ENCODE measurements around the gene IL17C. TPM values are rescaled to one million over a fixed set of nuclear protein-coding genes. Genes with fewer than 3 reads are reported as not detected.
A peak's percentile ranks its signal among the peaks of the same experiment; 100 is the strongest.

IL17C gene
- total RNA-seq, 1 experiment from 2014 or later, result 0.28 TPM

DNA sequence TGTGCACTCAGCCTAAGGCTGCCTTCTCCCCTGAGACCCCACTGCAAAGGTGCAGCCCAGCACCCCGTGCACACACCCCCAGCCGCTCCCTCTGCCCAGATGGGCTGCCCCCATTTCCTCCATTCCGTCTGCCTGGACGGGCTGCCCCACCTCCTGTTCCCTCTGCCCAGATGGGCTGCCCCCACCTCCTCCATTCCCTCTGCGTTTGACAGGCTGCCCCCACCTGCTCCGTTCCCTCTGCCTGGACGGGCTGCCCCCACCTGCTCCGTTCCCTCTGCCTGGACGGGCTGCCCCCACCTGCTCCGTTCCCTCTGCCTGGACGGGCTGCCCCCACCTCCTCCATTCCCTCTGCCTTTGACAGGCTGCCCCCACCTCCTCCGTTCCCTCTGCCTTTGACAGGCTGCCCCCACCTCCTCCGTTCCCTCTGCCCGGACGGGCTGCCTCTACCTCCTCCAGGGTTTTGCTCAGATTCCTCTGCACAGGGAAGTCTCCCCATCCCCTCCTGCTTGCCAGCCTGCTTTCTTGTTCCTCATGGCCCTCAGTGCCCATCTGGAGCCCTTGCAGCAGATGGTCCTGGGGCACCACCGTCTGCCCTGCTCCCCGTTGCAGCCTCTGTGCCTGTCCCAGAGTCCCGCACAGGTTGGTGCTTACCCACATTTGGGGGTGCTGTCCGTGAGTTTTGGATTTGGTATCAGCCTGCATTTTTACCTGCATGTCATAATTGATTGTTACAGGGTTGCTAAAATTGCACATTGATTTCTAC, 23.4 kb upstream of the IL17C start:
- Histone ChIP-seq H3K27ac (ENCODE audit: low read depth, low read length, poor library complexity, severe bottlenecking) (no peak overlapping the region), H3K4me1 (ENCODE audit: insufficient read depth, low read length, poor library complexity, severe bottlenecking) (no peaks in the 10 kb centered on the region)
- CTCF ChIA-PET, result no interaction called here

DNA sequence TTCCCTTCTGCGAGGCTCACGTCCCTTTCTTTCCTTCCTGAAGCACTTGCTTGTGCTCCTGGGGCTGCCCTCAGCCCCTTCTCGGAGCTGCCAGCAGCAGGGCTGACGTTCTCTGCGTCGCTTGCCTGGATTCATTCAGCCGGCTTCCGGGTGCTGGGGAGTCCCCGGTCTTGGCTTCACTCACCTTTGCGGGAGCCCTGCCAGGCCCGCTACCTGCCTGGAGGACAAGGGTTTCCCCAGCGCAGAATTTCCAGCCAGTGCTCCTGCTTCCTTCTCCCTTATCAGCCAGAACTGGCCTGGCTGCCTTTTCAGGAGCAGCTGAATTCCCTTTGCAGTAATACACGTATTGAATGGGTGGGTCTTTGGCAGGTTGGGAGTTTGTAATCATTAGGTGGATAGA, 22.1 kb upstream of the IL17C start:
- Histone ChIP-seq H3K27me3 (replicated peaks; ENCODE audit: insufficient read depth, low read depth, low read length, poor library complexity) (no peaks in the 10 kb centered on the region), H3K9me3 (ENCODE audit: low read depth, low read length, poor library complexity, severe bottlenecking) (no peaks in the 10 kb centered on the region), H3K4me1 (ENCODE audit: insufficient read depth, low read length, poor library complexity, severe bottlenecking) (no peaks in the 10 kb centered on the region), H3K36me3 (ENCODE audit: insufficient read depth, low read length, poor library complexity, severe bottlenecking) (peaks cover 13% of the 10 kb centered on the region), H3K4me3 (ENCODE audit: low read depth, low read length, poor library complexity, severe bottlenecking) (no peak overlapping the region), H3K27ac (ENCODE audit: low read depth, low read length, poor library complexity, severe bottlenecking) (peak overlapping the region; percentile 28)
- no peak for TF ChIP-seq EZH2 (IDR thresholded peaks at IDR 0.05; ENCODE audit: borderline replicate concordance, low read depth, low read length, poor library complexity, severe bottlenecking)
- TF ChIP-seq, protein P1, sequence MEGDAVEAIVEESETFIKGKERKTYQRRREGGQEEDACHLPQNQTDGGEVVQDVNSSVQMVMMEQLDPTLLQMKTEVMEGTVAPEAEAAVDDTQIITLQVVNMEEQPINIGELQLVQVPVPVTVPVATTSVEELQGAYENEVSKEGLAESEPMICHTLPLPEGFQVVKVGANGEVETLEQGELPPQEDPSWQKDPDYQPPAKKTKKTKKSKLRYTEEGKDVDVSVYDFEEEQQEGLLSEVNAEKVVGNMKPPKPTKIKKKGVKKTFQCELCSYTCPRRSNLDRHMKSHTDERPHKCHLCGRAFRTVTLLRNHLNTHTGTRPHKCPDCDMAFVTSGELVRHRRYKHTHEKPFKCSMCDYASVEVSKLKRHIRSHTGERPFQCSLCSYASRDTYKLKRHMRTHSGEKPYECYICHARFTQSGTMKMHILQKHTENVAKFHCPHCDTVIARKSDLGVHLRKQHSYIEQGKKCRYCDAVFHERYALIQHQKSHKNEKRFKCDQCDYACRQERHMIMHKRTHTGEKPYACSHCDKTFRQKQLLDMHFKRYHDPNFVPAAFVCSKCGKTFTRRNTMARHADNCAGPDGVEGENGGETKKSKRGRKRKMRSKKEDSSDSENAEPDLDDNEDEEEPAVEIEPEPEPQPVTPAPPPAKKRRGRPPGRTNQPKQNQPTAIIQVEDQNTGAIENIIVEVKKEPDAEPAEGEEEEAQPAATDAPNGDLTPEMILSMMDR (conservative IDR thresholded peaks at IDR 0.05; ENCODE audit: low read depth, low read length), result no peak
- DNase-seq (ENCODE audit: low spot score), result no peak
- ChIA-PET POLR2A (ENCODE audit: low non-redundant PET) (no interaction called here), CTCF (no interaction called here)
- intact Hi-C loops (cut with micrococcal nuclease; ENCODE audit: unreplicated experiment), result no loop called here
- BruUV-seq (replicated peaks), result no TSS peak

More for the DNA sequence above, 23.4 kb upstream of the IL17C start:
- Histone ChIP-seq H3K27me3 (replicated peaks; ENCODE audit: insufficient read depth, low read depth, low read length, poor library complexity) (no peaks in the 10 kb centered on the region), H3K4me3 (ENCODE audit: low read depth, low read length, poor library complexity, severe bottlenecking) (no peak overlapping the region), H3K36me3 (ENCODE audit: insufficient read depth, low read length, poor library complexity, severe bottlenecking) (peaks cover 25% of the 10 kb centered on the region), H3K9me3 (ENCODE audit: low read depth, low read length, poor library complexity, severe bottlenecking) (no peaks in the 10 kb centered on the region)
- DNase-seq (ENCODE audit: low spot score), result no peak
- TF ChIP-seq, protein P1 (conservative IDR thresholded peaks at IDR 0.05; ENCODE audit: low read depth, low read length), result no peak
- no peak for TF ChIP-seq EZH2 (IDR thresholded peaks at IDR 0.05; ENCODE audit: borderline replicate concordance, low read depth, low read length, poor library complexity, severe bottlenecking)
- POLR2A ChIA-PET (ENCODE audit: low non-redundant PET), result no interaction called here
- intact Hi-C loops (cut with micrococcal nuclease; ENCODE audit: unreplicated experiment), result no loop called here
- BruUV-seq (replicated peaks), result no TSS peak

DNA sequence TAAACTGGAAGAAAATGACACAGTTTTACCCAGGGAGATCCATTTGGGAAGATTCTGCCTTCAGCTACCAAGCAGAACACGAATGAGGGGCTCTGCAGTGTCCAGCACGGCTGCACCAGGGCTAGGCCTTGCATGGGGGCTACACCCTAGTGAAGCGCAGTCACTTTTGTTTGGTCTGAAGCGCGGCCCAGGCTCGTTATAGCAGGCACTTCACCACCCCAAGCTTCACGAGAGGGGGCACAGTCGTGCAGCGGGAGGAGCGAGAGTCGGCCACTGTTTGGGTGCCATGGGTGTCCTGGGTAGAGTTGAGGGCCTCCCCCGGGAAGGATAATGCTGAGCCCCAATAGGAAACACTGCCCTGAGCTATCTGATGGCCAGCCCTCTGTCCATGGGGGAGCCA, 21.6 kb upstream of the IL17C start:
- TF ChIP-seq, protein P1 (conservative IDR thresholded peaks at IDR 0.05; ENCODE audit: low read depth, low read length), result no peak
- no peak for TF ChIP-seq EZH2 (IDR thresholded peaks at IDR 0.05; ENCODE audit: borderline replicate concordance, low read depth, low read length, poor library complexity, severe bottlenecking)
- intact Hi-C loops (cut with micrococcal nuclease; ENCODE audit: unreplicated experiment), result no loop called here
- BruUV-seq (replicated peaks), result no TSS peak
- DNase-seq (ENCODE audit: low spot score), result no peak
- H3K36me3 ChIP-seq (ENCODE audit: insufficient read depth, low read length, poor library complexity, severe bottlenecking), result peaks cover 11% of the 10 kb centered on the region
- CTCF ChIA-PET, result no interaction called here
- H3K9me3 ChIP-seq (ENCODE audit: low read depth, low read length, poor library complexity, severe bottlenecking), result no peaks in the 10 kb centered on the region
- no peaks in the 10 kb centered on the region for H3K4me1 ChIP-seq (ENCODE audit: insufficient read depth, low read length, poor library complexity, severe bottlenecking)
- no peak overlapping the region for H3K27ac ChIP-seq (ENCODE audit: low read depth, low read length, poor library complexity, severe bottlenecking)
- no peak overlapping the region for H3K4me3 ChIP-seq (ENCODE audit: low read depth, low read length, poor library complexity, severe bottlenecking)
- POLR2A ChIA-PET (ENCODE audit: low non-redundant PET), result no interaction called here
- no peaks in the 10 kb centered on the region for H3K27me3 ChIP-seq (replicated peaks; ENCODE audit: insufficient read depth, low read depth, low read length, poor library complexity)

Data from A673 (cell line).